Measurements from ENCODE around the gene ADISSP. TPM values are rescaled to one million over a fixed set of nuclear protein-coding genes. Genes with fewer than 3 reads are reported as not detected.

The ADISSP gene
- total RNA-seq, 1 donor from 2014 or later, result 93.0 TPM

DNA sequence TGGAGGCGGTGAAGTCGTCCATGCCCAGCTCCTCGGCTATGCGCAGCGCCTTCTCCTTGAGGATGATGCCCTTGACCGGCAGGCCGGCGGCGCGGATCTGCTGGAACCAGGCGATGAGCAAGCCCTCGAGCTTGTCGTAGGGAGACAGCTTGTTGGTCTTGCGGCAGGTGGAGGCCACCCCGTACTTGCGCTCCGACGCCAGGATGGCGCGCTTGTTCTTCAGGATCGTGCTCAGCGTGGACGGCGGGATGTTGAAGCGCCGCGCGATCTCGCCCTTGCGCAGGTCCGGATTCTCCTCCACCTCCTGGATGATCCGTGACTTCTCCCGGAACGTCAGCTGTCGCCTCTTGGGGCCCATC is 18.6 kb upstream of the ADISSP start:
- TF ChIP-seq CTCF (conservative IDR thresholded peaks at IDR 0.05), result no peak
- DNase-seq (ENCODE audit: low read depth, low spot score), result no peak
- Mint-ChIP-seq H3K9me3 (no peaks in the 10 kb centered on the region), H3K36me3 (ENCODE audit: low read depth) (peaks cover 2% of the 10 kb centered on the region), H3K27me3 (ENCODE audit: low read depth) (peaks cover 12% of the 10 kb centered on the region), H3K27ac (ENCODE audit: unreplicated experiment) (peak overlapping the region; percentile 96), H3K4me3 (peak overlapping the region; percentile 91), H3K4me1 (peaks cover 40% of the 10 kb centered on the region)

DNA sequence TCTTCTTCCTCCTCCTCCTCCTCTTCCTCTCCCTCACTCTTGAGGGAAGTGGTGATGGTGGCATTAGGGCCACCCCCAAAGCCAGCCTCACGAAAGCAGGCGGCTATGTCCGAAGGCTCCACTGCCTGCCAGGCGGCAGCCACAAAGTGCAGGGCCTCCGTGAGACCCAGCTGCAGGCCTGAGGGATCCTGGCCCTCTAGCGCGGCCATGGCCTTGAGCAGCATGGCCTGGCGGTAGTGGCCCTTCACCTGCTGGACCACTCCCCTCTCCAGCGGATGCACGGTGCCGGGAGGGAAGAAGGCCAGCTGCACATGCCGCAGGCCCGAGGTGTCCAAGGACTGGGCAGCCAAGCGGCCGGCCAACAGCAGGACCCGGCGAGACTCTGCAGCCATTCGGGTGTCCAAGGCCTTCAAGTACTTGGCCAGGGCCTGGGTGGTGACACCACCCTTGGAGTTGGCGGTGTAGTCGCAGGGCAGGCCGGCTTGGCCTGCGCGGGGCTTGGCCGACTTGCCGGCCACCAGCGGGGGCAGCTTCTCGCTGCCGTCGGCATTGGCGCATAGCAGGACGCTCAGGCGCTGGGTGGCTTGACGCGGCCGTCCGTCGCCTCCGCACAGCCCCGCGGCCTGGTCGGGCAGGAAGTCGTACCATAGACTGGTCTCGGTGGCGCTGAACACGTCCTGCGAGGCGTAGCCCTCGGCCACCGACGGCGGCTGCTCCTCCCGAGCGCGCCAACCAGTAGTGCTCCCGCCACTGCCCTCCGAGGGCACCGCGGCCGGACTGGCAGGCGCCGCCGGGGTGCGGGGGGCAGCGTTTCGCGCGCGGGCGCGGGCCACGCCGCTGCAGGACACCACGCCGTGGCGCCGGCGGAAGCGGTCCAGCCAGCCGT is 17.9 kb upstream of the ADISSP start:
- H3K27ac Mint-ChIP-seq (ENCODE audit: unreplicated experiment), result no peak overlapping the region
- no peaks in the 10 kb centered on the region for H3K9me3 Mint-ChIP-seq
- H3K36me3 Mint-ChIP-seq (ENCODE audit: low read depth), result peaks cover 2% of the 10 kb centered on the region
- no peak for DNase-seq (ENCODE audit: low read depth, low spot score)
- H3K4me3 Mint-ChIP-seq, result no peak overlapping the region
- TF ChIP-seq CTCF (conservative IDR thresholded peaks at IDR 0.05), result no peak
- H3K27me3 Mint-ChIP-seq (ENCODE audit: low read depth), result peaks cover 13% of the 10 kb centered on the region
- H3K4me1 Mint-ChIP-seq, result peaks cover 47% of the 10 kb centered on the region

DNA sequence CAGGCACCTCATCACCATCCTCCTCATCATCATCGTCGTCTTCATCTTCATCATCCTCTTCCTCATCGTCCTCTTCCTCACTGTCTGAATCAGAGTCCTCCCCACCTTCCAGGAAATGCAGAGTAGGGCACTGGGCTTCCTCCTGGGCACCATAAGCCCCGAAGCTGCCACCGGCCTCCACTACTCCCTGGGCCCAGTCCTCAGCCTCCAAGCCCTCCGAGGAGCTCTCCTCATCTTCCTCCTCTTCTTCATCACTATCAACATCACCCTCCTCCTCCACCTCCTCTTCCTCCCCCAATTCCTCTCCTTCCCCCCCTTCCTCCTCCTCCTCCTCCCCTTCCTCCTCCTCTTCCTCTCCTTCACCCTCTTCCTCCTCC is 17.3 kb upstream of the ADISSP start:
- no peak for TF ChIP-seq CTCF (conservative IDR thresholded peaks at IDR 0.05)
- Mint-ChIP-seq H3K4me3 (peak overlapping the region; percentile 66), H3K36me3 (ENCODE audit: low read depth) (peaks cover 2% of the 10 kb centered on the region), H3K9me3 (no peaks in the 10 kb centered on the region), H3K4me1 (peaks cover 49% of the 10 kb centered on the region), H3K27ac (ENCODE audit: unreplicated experiment) (peak overlapping the region; percentile 50), H3K27me3 (ENCODE audit: low read depth) (peaks cover 17% of the 10 kb centered on the region)
- no peak for DNase-seq (ENCODE audit: low read depth, low spot score)

- DNase-seq (ENCODE audit: low read depth, low spot score), result no peak
- H3K4me1 Mint-ChIP-seq, result peaks cover 49% of the 10 kb centered on the region
- peaks cover 2% of the 10 kb centered on the region for H3K36me3 Mint-ChIP-seq (ENCODE audit: low read depth)
- no peak for TF ChIP-seq CTCF (conservative IDR thresholded peaks at IDR 0.05)
- peaks cover 22% of the 10 kb centered on the region for H3K27me3 Mint-ChIP-seq (ENCODE audit: low read depth)
- peak overlapping the region; percentile 66 for H3K4me3 Mint-ChIP-seq
- H3K27ac Mint-ChIP-seq (ENCODE audit: unreplicated experiment), result peak overlapping the region; percentile 75
- H3K9me3 Mint-ChIP-seq, result no peaks in the 10 kb centered on the region
These were observed 16.8 kb upstream of the ADISSP start for GRCh38 chr20:3784216-3784853.

- TF ChIP-seq CTCF (conservative IDR thresholded peaks at IDR 0.05), result no peak
- DNase-seq (ENCODE audit: low read depth, low spot score), result no peak
- H3K36me3 Mint-ChIP-seq (ENCODE audit: low read depth), result peaks cover 2% of the 10 kb centered on the region
- H3K4me1 Mint-ChIP-seq, result peaks cover 44% of the 10 kb centered on the region
- peaks cover 27% of the 10 kb centered on the region for H3K27me3 Mint-ChIP-seq (ENCODE audit: low read depth)
- peak overlapping the region; percentile 86 for H3K27ac Mint-ChIP-seq (ENCODE audit: unreplicated experiment)
- H3K9me3 Mint-ChIP-seq, result no peaks in the 10 kb centered on the region
- H3K4me3 Mint-ChIP-seq, result peak overlapping the region; percentile 84
These were observed 16.1 kb upstream of the ADISSP start for GRCh38 chr20:3783511-3784195.
